BLaER1 treated with 17β-estradiol and CSF1 and Interleukin-3, amounts not matched to agents 10 nM and 100 nM (cell line): ENCODE measurements around the gene LSP1.

Experiments used
- H3K27ac ChIP-seq, 11 experiments: shearing (Covaris generic); formaldehyde crosslinking; 2 replicates each; pipeline ENCODE4 v1.8.1; 2022
- H3K27me3 ChIP-seq, 11 experiments: shearing (Covaris generic); formaldehyde crosslinking; 2 replicates each; pipeline ENCODE4 v1.8.1; 2022
- H3K36me3 ChIP-seq, 11 experiments: shearing (Covaris generic); formaldehyde crosslinking; 2 replicates each; pipeline ENCODE4 v1.8.1; 2022
- H3K4me1 ChIP-seq, 10 experiments: shearing (Covaris generic); formaldehyde crosslinking; 2 replicates each; pipeline ENCODE4 v1.8.1; 2022
- H3K4me2 ChIP-seq, 11 experiments: shearing (Covaris generic); formaldehyde crosslinking; 2 replicates each; pipeline ENCODE4 v1.8.1; 2022
- H3K4me3 ChIP-seq, 10 experiments: shearing (Covaris generic); formaldehyde crosslinking; 2 replicates each; pipeline ENCODE4 v1.8.1; 2022
- H3K9ac ChIP-seq, 11 experiments: shearing (Covaris generic); formaldehyde crosslinking; 2 replicates each; pipeline ENCODE4 v1.8.1; 2022
- H3K9me3 ChIP-seq, 11 experiments: shearing (Covaris generic); formaldehyde crosslinking; replicated peaks in 1 of 11; 2 replicates each; pipeline ENCODE4 v1.8.1; 2022
- H4K20me1 ChIP-seq, 11 experiments: shearing (Covaris generic); formaldehyde crosslinking; 2 replicates each; pipeline ENCODE4 v1.8.1; 2022
- Cebpa-rat ChIP-seq, 11 experiments: shearing (Covaris generic); IDR thresholded peaks; 2 replicates each; pipeline ENCODE4 v1.8.1; 2022

Gene LSP1

GRCh38 chr11:1889224-1889930, 36.5 kb downstream of the LSP1 start:
- H3K4me2 ChIP-seq, result peak overlapping the region; percentile 77 to 100 (median 99)
- peak overlapping the region in 10 of 11 experiments; percentile 45 to 87 (median 81); a peak in 20 of 22 replicates for H3K27ac ChIP-seq
- peaks cover 40 to 56% (median 51%) of the 10 kb centered on the region in 10 experiments for H3K4me1 ChIP-seq
- no peaks in the 10 kb centered on the region for H3K9me3 ChIP-seq
- H4K20me1 ChIP-seq, result no peaks in the 10 kb centered on the region
- H3K27me3 ChIP-seq, result peaks cover 0 to 6% (median 0%) of the 10 kb centered on the region in 11 experiments; a peak in 3 of 22 replicates
- peak overlapping the region in 8 of 10 experiments; percentile 51 to 69 (median 58); a peak in 16 of 20 replicates for H3K4me3 ChIP-seq
- H3K36me3 ChIP-seq, result peaks cover 0 to 17% (median 0%) of the 10 kb centered on the region in 11 experiments; a peak in 5 of 22 replicates
- peak overlapping the region; percentile 64 to 81 (median 79); a peak in 21 of 22 replicates for H3K9ac ChIP-seq
- TF ChIP-seq Cebpa-rat (IDR thresholded peaks at IDR 0.05), result no peak

- peaks cover 0 to 6% (median 0%) of the 10 kb centered on the region in 11 experiments; a peak in 3 of 22 replicates for H3K27me3 ChIP-seq
- H3K4me1 ChIP-seq, result peaks cover 40 to 56% (median 51%) of the 10 kb centered on the region in 10 experiments
- H3K4me2 ChIP-seq, result peak overlapping the region; percentile 77 to 100 (median 99)
- TF ChIP-seq Cebpa-rat (IDR thresholded peaks at IDR 0.05), result no peak
- H3K9me3 ChIP-seq, result no peaks in the 10 kb centered on the region
- peak overlapping the region; percentile 64 to 81 (median 79); a peak in 21 of 22 replicates for H3K9ac ChIP-seq
- peaks cover 0 to 9% (median 0%) of the 10 kb centered on the region in 11 experiments; a peak in 4 of 22 replicates for H3K36me3 ChIP-seq
- H3K27ac ChIP-seq, result peak overlapping the region in 10 of 11 experiments; percentile 45 to 87 (median 81); a peak in 20 of 22 replicates
- no peaks in the 10 kb centered on the region for H4K20me1 ChIP-seq
- peak overlapping the region in 8 of 10 experiments; percentile 51 to 69 (median 58); a peak in 16 of 20 replicates for H3K4me3 ChIP-seq
Measured at GRCh38 chr11:1889941-1890855, 37.3 kb downstream of the LSP1 start.

- H3K27me3 ChIP-seq, result peaks cover 0 to 6% (median 0%) of the 10 kb centered on the region in 11 experiments; a peak in 3 of 22 replicates
- no peak for TF ChIP-seq Cebpa-rat (IDR thresholded peaks at IDR 0.05)
- H3K4me3 ChIP-seq, result peak overlapping the region in 8 of 10 experiments; percentile 51 to 69 (median 58); a peak in 15 of 20 replicates
- H3K36me3 ChIP-seq, result no peaks in the 10 kb centered on the region; a peak in 1 of 22 replicates
- peaks cover 40 to 56% (median 51%) of the 10 kb centered on the region in 10 experiments for H3K4me1 ChIP-seq
- no peaks in the 10 kb centered on the region for H4K20me1 ChIP-seq
- H3K4me2 ChIP-seq, result peak overlapping the region; percentile 77 to 100 (median 99)
- no peaks in the 10 kb centered on the region for H3K9me3 ChIP-seq
- H3K9ac ChIP-seq, result peak overlapping the region; percentile 15 to 81 (median 79); a peak in 19 of 22 replicates
- peak overlapping the region in 9 of 11 experiments; percentile 74 to 87 (median 83); a peak in 15 of 22 replicates for H3K27ac ChIP-seq
Measured at GRCh38 chr11:1890856-1891830, 38.3 kb downstream of the LSP1 start.

- no peaks in the 10 kb centered on the region for H3K9me3 ChIP-seq
- no peak for TF ChIP-seq Cebpa-rat (IDR thresholded peaks at IDR 0.05)
- no peaks in the 10 kb centered on the region for H4K20me1 ChIP-seq
- H3K36me3 ChIP-seq, result no peaks in the 10 kb centered on the region; a peak in 1 of 22 replicates
- H3K4me3 ChIP-seq, result peak within 1 kb of the TSS in 8 of 10 experiments; percentile 51 to 69 (median 58); a peak in 15 of 20 replicates
- H3K9ac ChIP-seq, result peak within 1 kb of the TSS; percentile 15 to 81 (median 79); a peak in 19 of 22 replicates
- H3K27ac ChIP-seq, result peak within 1 kb of the TSS in 9 of 11 experiments; percentile 74 to 87 (median 83); a peak in 15 of 22 replicates
- H3K27me3 ChIP-seq, result peaks cover 0 to 6% (median 0%) of the 10 kb centered on the region in 11 experiments; a peak in 3 of 22 replicates
- peak within 1 kb of the TSS; percentile 77 to 100 (median 99) for H3K4me2 ChIP-seq
- peaks cover 46 to 62% (median 58%) of the 10 kb centered on the region in 10 experiments for H3K4me1 ChIP-seq
Measured at GRCh38 chr11:1891831-1892115, 38.9 kb downstream of the LSP1 start, which contains the start of gene PRR33. PRR33 (minus strand) TSS chr11:1891895; CDS start chr11:1890584, 1,311 bp downstream.

- H3K27ac ChIP-seq, result no peak overlapping the region
- peaks cover 0 to 6% (median 0%) of the 10 kb centered on the region in 11 experiments; a peak in 4 of 22 replicates for H3K27me3 ChIP-seq
- H3K9ac ChIP-seq, result no peak overlapping the region
- no peaks in the 10 kb centered on the region for H3K36me3 ChIP-seq
- peak overlapping the region in 9 of 11 experiments; percentile 98 to 100 (median 100); a peak in 18 of 22 replicates for H3K4me2 ChIP-seq
- no peaks in the 10 kb centered on the region for H3K9me3 ChIP-seq
- no peak overlapping the region for H3K4me3 ChIP-seq
- no peaks in the 10 kb centered on the region for H4K20me1 ChIP-seq
- peaks cover 50 to 65% (median 61%) of the 10 kb centered on the region in 10 experiments for H3K4me1 ChIP-seq
- no peak for TF ChIP-seq Cebpa-rat (IDR thresholded peaks at IDR 0.05)
Measured at GRCh38 chr11:1892116-1892515, 39.2 kb downstream of the LSP1 start.

GRCh38 chr11:1892558-1892957, 39.7 kb downstream of the LSP1 start:
- Histone ChIP-seq H3K9me3 (no peaks in the 10 kb centered on the region), H3K4me1 (peaks cover 54 to 66% (median 62%) of the 10 kb centered on the region in 10 experiments), H3K4me3 (no peak overlapping the region), H3K9ac (no peak overlapping the region), H3K27ac (no peak overlapping the region), H4K20me1 (no peaks in the 10 kb centered on the region), H3K36me3 (no peaks in the 10 kb centered on the region), H3K27me3 (peaks cover 0 to 6% (median 0%) of the 10 kb centered on the region in 11 experiments; a peak in 4 of 22 replicates), H3K4me2 (peak overlapping the region in 8 of 11 experiments; percentile 98 to 100 (median 100); a peak in 11 of 22 replicates)
- no peak for TF ChIP-seq Cebpa-rat (IDR thresholded peaks at IDR 0.05)

GRCh38 chr11:1893581-1894359, 40.9 kb downstream of the LSP1 start:
- no peaks in the 10 kb centered on the region for H3K9me3 ChIP-seq
- no peaks in the 10 kb centered on the region for H4K20me1 ChIP-seq
- H3K4me1 ChIP-seq, result peaks cover 45 to 59% (median 54%) of the 10 kb centered on the region in 10 experiments
- no peak overlapping the region for H3K4me2 ChIP-seq
- no peaks in the 10 kb centered on the region for H3K36me3 ChIP-seq
- no peak overlapping the region for H3K9ac ChIP-seq
- H3K27me3 ChIP-seq, result peaks cover 0 to 6% (median 0%) of the 10 kb centered on the region in 11 experiments; a peak in 3 of 22 replicates
- H3K4me3 ChIP-seq, result no peak overlapping the region
- H3K27ac ChIP-seq, result no peak overlapping the region
- no peak for TF ChIP-seq Cebpa-rat (IDR thresholded peaks at IDR 0.05)
